Prostate gland (tissue), 2 donors: ENCODE results near the gene TSPYL1. TPM values are rescaled to one million over a fixed set of nuclear protein-coding genes. Genes with fewer than 3 reads are reported as not detected.

ENCODE experiments used
- total RNA-seq, 2 donors: library from RNA; depleted of rRNA; stranded (reverse); fragments of >200 nt; gene quantifications; one replicate each; pipeline ENCODE4 v1.1.0, GENCODE V29; 2016

The TSPYL1 gene
- total RNA-seq, 2 donors from 2014 or later: 112 to 159 TPM

Other genes with a start within 250 kb of the TSPYL1 start
- gene FRK, start 219.0 kb downstream of the TSPYL1 start, total RNA-seq: 1 to 10 TPM; 3.2 to 6.9 TPM
- 10 to 100 TPM; 12.3 to 26.1 TPM for gene NT5DC1, start 179.1 kb downstream of the TSPYL1 start, total RNA-seq
- not detected for gene COL10A1, start 153.8 kb downstream of the TSPYL1 start, total RNA-seq
- 10 to 100 TPM; 26.0 to 33.7 TPM for gene TSPYL4, start 25.9 kb downstream of the TSPYL1 start, total RNA-seq
- 10 to 100 TPM; 15.8 to 36.5 TPM for gene DSE, start 91.0 kb upstream of the TSPYL1 start, total RNA-seq
- 1 to 10 TPM; 6.3 to 6.7 TPM for gene CALHM6, start 181.4 kb upstream of the TSPYL1 start, total RNA-seq
- gene CALHM5, start 231.7 kb upstream of the TSPYL1 start, total RNA-seq: 1 to 10 TPM in 1 of 2 donors, under 1 TPM in 1; 0.32 to 1.8 TPM